GM18519 (cell line): ENCODE measurements around the gene IL9.

ENCODE experiments used
- ATAC-seq: cut with Tn5 transposase; IDR thresholded peaks from one replicate; pipeline ENCODE4 v1.9.1; 2021; ENCODE audit warnings: mild to moderate bottlenecking, moderate library complexity; ENCODE audit not compliant: unreplicated experiment, low FRiP score

Gene IL9

GRCh38 chr5:135895474-135896006 lies at the start of gene IL9:
IL9 (minus strand) TSS chr5:135895841; CDS start chr5:135895816, 25 bp downstream.
- no peak for ATAC-seq

- ATAC-seq, result no peak
Observed at GRCh38 chr5:135944967-135945560, 49.4 kb upstream of the IL9 start.

- ATAC-seq, result no peak
Observed at GRCh38 chr5:135944564-135944963, 48.9 kb upstream of the IL9 start.

- no peak for ATAC-seq
Observed at GRCh38 chr5:135942202-135942771, 46.6 kb upstream of the IL9 start.

- ATAC-seq, result no peak
Observed at GRCh38 chr5:135941711-135942110, 46.1 kb upstream of the IL9 start.

- ATAC-seq, result no peak
Observed at GRCh38 chr5:135937245-135937911, 41.7 kb upstream of the IL9 start.

- no peak for ATAC-seq
Observed at GRCh38 chr5:135934939-135935338, 39.3 kb upstream of the IL9 start.

- no peak for ATAC-seq
Observed at GRCh38 chr5:135930949-135931295, 35.3 kb upstream of the IL9 start.

- no peak for ATAC-seq
Observed at GRCh38 chr5:135930029-135930948, 34.6 kb upstream of the IL9 start.

GRCh38 chr5:135921388-135921787 lies 25.7 kb upstream of the IL9 start:
- ATAC-seq, result no peak

- no peak for ATAC-seq
Observed at GRCh38 chr5:135920199-135920598, 24.6 kb upstream of the IL9 start.

GRCh38 chr5:135916638-135917263 lies 21.1 kb upstream of the IL9 start:
- no peak for ATAC-seq

GRCh38 chr5:135915466-135916001 lies 19.9 kb upstream of the IL9 start:
- no peak for ATAC-seq

GRCh38 chr5:135913713-135914626 lies 18.3 kb upstream of the IL9 start:
- ATAC-seq, result no peak

- no peak for ATAC-seq
Observed at GRCh38 chr5:135905144-135905543, 9.5 kb upstream of the IL9 start.

GRCh38 chr5:135901633-135902032 lies 6.0 kb upstream of the IL9 start:
- ATAC-seq, result no peak

GRCh38 chr5:135900276-135900675 lies 4.6 kb upstream of the IL9 start:
- ATAC-seq, result no peak

GRCh38 chr5:135898651-135899050 lies 3.0 kb upstream of the IL9 start:
- ATAC-seq, result no peak

GRCh38 chr5:135894789-135895188 lies 852 bp downstream of the IL9 start:
- ATAC-seq, result no peak
